GM19043 (cell line): ENCODE results near the gene LEMD1.
"Not testable (repeated sequence)": the region's sequence is repeated elsewhere in the genome, so short reads cannot be mapped to it uniquely, and the experiment has no call there.

Experiments used
- ATAC-seq: cut with Tn5 transposase; IDR thresholded peaks from one replicate; pipeline ENCODE4 v1.9.1; 2021; ENCODE audit warnings: low read depth; ENCODE audit not compliant: unreplicated experiment

LEMD1 gene

DNA sequence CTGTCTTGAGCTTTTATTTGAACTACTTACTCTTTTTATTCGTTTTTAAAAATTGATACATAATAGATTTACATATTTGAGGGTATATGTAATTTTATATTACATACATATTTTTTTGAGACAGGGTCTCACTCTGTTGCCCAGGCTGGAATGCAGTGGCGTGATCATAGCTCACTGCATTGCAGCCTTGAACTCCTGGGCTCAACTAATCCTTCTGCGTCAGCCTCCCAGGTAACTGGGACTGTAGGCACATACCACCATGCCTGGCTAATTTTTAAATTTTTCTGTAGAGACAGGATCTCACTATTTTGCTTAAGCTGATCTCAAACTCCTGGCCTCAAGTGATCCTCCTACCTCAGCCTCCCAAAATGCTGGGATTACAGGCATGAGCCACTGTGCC is 38.9 kb downstream of the LEMD1 start:
- ATAC-seq, result not testable (repeated sequence)

DNA sequence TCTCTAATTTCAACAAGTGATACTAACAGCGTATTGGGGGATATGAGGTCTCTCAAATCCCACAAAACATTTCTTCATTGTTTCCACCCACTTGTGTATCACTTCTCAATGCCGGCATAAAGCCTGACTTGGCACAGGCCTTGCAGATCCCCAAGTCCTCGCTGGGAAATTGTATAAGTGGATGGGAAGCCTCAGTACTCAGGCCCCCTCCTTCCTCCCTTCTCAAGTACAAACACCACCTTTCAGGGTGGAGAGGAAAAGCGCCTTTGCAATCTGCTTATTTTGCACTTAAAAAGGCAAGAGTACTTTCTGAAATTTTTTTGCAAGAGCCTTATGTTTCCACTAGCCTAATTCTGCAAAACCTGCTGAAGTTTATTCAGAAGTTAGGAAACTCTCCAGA is 39.3 kb downstream of the LEMD1 start:
- ATAC-seq, result no peak

- ATAC-seq, result no peak
These were observed 40.6 kb downstream of the LEMD1 start for GRCh38 chr1:205381305-205381704.

DNA sequence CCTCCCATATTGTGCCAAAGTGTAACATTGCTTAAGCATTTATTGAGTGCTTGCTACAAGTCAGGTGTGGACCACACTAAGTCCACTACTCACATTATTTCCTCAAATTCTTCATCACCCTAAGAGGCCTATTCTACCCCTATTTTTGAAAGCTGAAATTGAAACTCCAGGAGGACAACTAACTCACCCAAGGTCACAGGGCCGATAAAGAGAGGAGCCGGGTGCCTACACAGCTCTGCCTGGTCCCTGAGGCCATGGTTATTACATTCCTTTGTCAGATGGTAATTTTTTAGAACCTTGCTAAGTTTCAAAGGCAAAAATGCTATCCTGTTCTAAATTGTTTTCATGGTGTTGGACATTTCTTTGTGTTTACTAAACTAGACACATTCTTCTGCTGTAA is 41.0 kb downstream of the LEMD1 start:
- ATAC-seq, result no peak

DNA sequence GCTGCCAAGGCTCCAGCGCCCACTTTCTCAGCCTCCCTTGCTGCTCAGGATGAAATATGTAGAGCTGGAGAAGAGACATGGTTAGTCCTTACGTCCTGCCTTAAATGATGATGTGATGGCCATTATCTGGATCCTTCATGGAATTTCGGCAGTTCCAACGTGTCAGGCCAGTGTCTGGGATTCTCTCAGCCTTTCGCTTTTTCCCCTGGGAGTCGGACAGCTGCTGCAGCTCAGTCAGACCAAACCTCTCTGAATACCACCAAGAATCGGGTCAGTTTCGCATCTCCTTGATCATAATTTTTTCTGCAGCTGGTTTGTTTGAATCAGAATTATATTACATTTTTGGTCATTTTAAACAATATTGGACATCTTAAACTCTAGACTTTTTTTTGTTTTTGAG is 42.8 kb downstream of the LEMD1 start:
- no peak for ATAC-seq

DNA sequence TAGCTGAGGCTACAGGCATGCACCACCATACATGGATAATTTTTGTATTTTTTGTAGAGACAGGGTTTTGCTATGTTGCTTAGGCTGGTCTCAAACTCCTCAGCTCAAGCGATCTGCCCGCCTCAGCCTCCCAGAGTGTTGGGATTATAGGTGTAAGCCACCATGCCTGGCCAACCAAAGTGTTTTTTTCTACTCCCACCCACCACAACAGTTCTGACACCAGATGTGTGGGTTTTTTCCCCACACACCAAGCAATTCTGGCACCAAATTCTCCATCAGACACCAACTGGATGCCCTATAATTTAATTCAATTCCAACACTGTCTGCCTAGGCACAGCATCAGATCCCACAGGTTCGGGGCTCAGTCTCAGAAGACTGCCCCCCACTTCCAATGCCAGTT is 44.5 kb downstream of the LEMD1 start:
- no peak for ATAC-seq

DNA sequence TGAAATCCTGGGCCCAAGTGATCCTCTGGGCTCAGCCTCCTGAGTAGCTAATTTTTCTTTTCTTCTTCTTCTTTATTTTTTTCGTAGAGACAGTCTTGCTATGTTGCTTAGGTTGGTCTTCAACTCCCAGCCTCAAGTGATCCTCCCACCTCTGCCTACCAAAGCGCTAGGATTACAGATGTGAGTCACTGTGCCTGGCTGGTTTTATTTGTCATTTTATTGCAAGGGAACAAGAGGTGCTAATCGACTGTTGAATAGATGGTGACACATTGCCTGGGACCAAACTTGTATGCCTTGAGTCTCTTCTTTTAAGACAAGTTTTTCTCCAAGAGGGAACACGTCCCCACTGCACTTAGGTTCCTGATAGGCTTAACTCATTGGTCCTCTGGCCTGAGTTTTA is 45.1 kb downstream of the LEMD1 start:
- no peak for ATAC-seq

GRCh38 chr1:205375835-205376545 is 45.9 kb downstream of the LEMD1 start:
- ATAC-seq, result no peak

GRCh38 chr1:205374210-205375078 is 47.4 kb downstream of the LEMD1 start:
- no peak for ATAC-seq

DNA sequence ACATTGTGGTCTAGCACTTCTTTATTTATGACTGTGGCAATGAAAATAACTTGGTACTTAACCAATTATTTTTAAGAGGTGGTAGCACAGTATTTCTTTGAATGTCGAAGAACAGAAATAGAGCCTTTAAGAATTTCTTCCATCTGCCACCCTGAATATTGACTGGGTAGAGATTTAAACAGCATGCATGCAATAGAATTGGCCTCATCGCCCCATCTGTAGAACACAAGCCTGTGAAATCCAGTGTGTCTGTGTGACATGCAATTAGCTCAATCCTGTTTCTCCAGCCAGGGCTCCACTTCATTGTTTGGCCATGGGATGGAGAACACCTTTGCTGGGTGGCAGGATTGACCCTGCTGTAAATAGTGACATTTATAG is 48.1 kb downstream of the LEMD1 start:
- no peak for ATAC-seq

DNA sequence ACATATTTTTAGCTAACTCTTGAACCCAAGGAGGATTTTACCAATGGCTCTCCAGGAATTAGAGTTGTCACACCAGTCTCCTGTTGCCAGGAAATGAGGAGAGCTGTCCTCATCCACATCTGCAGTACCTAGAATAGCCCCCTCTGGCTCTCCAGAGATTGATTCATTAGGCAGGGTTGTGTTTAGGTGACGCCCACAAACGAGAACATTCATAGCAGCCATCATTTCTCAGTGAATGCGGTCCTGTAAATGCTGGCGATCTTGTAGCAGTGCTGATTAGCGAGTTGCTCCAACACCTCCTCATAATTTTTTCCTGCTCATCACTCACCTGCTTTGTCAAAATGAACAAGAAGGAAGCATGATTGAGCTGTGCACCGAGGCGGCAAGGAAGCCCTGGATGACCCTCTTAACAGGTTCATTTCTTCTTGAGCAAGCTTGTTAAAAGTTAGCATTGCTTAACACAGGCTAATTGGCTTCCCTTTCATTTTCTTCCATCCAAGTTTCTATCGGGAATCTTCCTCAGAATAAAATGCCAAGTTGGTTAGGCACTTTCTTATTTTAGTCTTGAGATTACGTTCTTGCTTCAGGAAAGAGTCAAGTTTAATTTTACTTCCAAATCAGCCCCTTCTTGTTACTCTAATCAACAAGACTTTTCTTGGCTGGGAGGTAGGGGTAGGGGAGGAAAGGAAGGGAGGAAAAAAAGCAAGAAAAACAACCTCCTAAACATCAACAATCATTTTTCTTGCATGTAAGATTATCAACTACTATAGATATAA is 48.6 kb downstream of the LEMD1 start:
- ATAC-seq, result no peak

DNA sequence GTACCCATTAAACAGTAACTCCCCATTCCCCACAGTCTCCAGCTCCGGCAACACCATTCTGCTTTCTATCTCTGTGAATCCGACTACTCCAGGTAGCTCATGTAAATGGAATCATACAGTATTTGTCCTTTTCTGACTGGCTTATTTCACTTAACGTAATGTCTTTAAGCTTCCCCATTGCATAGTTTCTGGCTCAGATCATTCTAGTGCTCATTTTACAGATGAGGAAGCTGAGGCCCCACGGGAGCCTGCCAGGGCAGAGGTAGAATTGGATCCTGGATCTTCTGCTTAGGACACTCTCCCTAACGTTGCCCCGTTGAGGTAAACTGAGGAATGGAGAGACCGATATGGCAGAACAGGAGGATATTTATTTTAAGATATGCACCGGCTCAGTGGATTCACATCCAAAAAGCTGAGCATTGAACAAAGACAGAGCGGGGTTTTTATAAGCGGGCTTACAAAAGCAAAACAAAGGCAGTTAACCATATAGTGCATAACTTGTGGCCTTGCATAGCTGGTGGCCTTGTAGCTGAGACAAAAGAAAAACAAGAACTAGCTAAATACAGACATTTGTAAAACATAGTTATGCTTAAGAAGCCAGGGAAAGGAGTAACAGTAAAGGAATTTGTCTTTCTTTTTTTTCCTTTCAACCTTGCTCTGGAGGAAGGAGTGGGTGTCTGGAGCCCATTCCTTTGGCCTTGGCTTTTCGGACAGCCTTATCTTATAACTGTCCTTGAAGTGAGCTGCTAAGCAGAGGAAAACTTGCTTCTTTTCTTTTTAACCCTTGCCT is 49.8 kb downstream of the LEMD1 start:
- ATAC-seq, result no peak

GRCh38 chr1:205370780-205371179 is 51.1 kb downstream of the LEMD1 start:
- ATAC-seq, result no peak

DNA sequence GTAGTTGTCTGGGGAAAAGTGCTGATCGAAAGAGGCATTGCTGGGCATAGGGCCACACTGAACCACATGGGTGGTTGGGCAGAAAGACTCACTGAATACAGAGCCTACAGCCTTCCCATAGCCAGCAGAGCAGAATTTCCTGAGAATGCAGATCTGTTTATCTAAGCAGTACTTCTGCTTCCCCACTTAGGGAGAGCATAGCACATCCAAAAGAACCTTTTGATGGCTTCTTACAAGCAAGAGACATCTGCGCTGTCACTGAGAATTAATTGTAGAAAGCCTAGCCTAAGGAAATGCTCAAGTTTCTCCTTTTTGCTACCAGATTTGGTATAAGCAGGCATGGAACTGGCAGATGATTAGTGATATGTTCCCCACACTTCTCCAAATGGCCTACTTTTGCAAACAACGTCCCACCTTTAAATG is 52.1 kb downstream of the LEMD1 start:
- no peak for ATAC-seq

GRCh38 chr1:205368478-205368877 is 53.4 kb downstream of the LEMD1 start:
- no peak for ATAC-seq

DNA sequence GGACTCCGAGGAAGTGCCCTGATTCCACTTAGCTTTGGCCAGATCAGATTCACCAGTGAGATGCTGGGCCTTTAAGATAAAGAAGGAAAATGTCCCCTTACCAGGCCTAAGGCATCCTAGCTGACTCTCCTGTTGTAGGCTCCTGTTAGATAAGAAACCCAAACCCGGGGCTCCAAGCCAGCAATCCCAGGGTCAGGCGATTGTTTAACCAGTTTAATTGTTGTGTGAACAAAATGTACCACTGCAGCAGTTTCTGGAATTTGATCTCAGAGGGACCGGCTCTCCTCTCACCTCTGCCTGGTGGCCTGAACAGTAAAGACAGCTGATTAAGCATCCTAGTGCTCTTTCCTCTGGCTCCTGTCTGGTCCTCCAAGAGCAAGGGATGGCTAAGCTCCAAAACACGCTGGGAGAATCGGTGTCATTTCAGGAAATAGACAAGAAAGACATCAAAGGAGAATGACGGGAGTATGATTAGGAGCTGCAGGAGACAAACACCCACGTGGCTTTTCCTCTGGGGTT is 55.9 kb downstream of the LEMD1 start:
- ATAC-seq, result no peak

- not testable (repeated sequence) for ATAC-seq
These were observed 56.8 kb downstream of the LEMD1 start for GRCh38 chr1:205365086-205365485.

GRCh38 chr1:205360891-205361290 is 61.0 kb downstream of the LEMD1 start:
- no peak for ATAC-seq

- ATAC-seq, result no peak
These were observed 61.9 kb downstream of the LEMD1 start for GRCh38 chr1:205359771-205360565.
